Measurements from ENCODE around the gene NVL. TPM values are rescaled to one million over a fixed set of nuclear protein-coding genes. Genes with fewer than 3 reads are reported as not detected.

Gene NVL
- total RNA-seq, 2 donors from 2014 or later = 23.9 to 29.7 TPM

DNA sequence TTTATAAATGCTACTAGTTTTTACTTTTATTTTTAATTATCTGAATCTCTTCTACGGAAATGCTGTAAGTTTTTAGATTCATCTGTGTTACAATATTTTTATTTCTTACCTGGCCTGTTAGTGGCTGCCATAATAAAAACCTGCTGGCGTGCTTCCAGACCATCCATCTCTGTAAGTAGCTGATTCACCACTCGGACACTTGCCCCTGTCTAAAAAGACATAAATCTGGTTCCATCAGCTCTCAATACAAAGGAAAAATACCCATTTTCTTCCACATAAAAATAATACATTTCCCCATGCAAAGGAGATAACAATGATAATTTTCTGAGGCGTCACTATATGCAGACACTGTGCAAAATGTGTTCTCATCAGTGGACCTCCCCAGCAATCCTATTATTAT, 62.0 kb downstream of the NVL start:
- DNase-seq (ENCODE audit: low spot score) = no peak
- intact Hi-C loops (cut with DNase I) = no loop called here
- WGBS = 86% methylated on average over 4 of the region's 4 CpGs
- TF ChIP-seq POLR2AphosphoS5 (IDR thresholded peaks at IDR 0.05) (no peak), POLR2A (IDR thresholded peaks at IDR 0.05) (no peak)
- TF ChIP-seq, protein P1, sequence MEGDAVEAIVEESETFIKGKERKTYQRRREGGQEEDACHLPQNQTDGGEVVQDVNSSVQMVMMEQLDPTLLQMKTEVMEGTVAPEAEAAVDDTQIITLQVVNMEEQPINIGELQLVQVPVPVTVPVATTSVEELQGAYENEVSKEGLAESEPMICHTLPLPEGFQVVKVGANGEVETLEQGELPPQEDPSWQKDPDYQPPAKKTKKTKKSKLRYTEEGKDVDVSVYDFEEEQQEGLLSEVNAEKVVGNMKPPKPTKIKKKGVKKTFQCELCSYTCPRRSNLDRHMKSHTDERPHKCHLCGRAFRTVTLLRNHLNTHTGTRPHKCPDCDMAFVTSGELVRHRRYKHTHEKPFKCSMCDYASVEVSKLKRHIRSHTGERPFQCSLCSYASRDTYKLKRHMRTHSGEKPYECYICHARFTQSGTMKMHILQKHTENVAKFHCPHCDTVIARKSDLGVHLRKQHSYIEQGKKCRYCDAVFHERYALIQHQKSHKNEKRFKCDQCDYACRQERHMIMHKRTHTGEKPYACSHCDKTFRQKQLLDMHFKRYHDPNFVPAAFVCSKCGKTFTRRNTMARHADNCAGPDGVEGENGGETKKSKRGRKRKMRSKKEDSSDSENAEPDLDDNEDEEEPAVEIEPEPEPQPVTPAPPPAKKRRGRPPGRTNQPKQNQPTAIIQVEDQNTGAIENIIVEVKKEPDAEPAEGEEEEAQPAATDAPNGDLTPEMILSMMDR (IDR thresholded peaks at IDR 0.05) = no peak
- H3K4me3 ChIP-seq = no peak overlapping the region
- H3K36me3 ChIP-seq = no peaks in the 10 kb centered on the region
- H3K27ac ChIP-seq = no peak overlapping the region
- H3K27me3 ChIP-seq (replicated peaks; ENCODE audit: insufficient read depth) = no peaks in the 10 kb centered on the region
- peaks cover 3% of the 10 kb centered on the region for H3K4me1 ChIP-seq (replicated peaks)
- H3K9me3 ChIP-seq = no peaks in the 10 kb centered on the region

DNA sequence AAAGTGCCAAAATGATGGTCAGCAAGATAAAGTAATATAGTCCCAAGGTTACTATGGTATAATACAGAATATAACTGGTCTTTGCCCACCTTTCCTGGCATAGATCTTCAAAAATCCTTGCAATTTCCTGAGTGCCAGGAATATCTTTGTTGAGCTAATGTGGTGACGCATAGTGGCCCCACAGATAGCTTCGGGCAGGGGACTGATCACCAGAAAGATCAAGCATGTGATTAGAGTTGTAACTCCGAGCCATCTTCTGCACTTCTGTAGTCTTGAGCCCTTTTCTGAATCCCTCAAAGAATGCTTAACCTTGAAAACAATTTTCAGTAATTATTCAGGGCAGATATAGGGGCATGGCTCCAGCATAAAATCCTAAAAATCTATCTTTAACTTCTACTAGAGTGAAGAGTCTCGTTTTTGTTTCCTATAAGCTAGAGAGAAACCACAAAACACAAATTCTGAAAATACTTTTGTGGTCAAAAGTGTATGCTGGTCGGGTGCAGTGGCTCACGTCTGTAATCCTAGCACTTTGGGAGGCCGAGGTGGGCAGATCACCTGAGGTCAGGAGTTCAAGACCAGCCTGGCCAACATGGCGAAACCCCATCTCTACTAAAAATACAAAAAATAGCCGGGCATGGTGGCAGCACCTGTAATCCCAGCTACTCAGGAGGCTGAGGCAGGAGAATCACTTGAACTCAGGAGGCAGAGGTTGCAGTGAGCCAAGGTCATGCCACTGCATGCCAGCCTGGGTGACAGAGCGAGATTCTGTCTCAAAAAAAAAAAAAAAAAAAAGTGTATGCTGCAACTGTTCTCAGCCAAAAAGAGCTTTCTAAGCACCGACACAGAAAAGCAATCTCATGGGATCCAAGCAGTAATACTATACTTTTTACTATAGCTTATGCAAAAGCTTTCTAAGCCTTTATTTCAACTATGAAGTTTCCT, 62.8 kb downstream of the NVL start:
- Histone ChIP-seq H3K9me3 (no peaks in the 10 kb centered on the region), H3K4me1 (replicated peaks) (peaks cover 3% of the 10 kb centered on the region), H3K27ac (no peak overlapping the region), H3K27me3 (replicated peaks; ENCODE audit: insufficient read depth) (no peaks in the 10 kb centered on the region), H3K4me3 (no peak overlapping the region), H3K36me3 (no peaks in the 10 kb centered on the region)
- intact Hi-C loops (cut with DNase I) = no loop called here
- WGBS = 89% methylated on average over 11 of the region's 11 CpGs
- DNase-seq (ENCODE audit: low spot score) = no peak
- TF ChIP-seq POLR2AphosphoS5 (IDR thresholded peaks at IDR 0.05) (no peak), POLR2A (IDR thresholded peaks at IDR 0.05) (no peak)
- TF ChIP-seq, protein P1 (IDR thresholded peaks at IDR 0.05) = no peak

DNA sequence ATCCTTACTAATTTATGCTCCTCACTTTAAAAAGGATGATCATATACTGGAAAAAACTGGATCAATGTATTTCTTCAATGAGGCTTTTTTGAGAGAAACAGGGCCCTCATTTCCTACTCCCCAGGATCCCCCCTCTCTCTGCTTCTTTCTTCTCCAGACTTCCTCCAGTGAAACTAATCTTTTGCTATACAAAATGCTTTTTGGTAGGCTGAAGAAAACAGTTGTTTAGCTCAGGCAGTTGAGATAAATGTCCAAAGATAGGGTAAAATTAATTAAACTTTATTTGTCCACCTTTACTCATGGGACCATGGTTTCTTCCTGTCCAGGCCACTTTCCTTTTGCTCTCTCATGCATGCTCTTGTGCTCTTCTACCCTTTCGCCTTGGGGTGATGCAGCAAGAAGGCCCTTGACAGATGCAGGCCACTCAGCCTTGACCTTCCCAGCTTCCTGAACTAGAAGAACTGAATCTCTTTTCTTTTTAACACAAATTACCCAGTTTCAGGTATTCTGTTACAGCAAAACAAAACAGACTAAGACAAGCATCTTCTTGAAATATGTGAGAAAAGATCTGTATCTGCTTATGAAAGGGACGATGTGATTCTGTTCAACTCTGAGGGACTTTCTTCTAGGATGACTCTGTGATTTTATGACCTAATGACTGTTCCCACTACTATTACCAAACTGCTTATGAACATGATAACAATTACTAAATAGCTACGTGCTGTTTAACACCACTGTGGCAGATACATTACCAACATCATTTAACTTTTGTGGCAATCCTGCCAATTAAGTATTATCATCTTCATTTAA, 63.7 kb downstream of the NVL start:
- no peak overlapping the region for H3K27ac ChIP-seq
- intact Hi-C loops (cut with DNase I) = no loop called here
- no peaks in the 10 kb centered on the region for H3K36me3 ChIP-seq
- H3K4me3 ChIP-seq = no peak overlapping the region
- DNase-seq (ENCODE audit: low spot score) = no peak
- TF ChIP-seq POLR2A (IDR thresholded peaks at IDR 0.05) (no peak), POLR2AphosphoS5 (IDR thresholded peaks at IDR 0.05) (no peak)
- TF ChIP-seq, protein P1 (IDR thresholded peaks at IDR 0.05) = no peak
- H3K27me3 ChIP-seq (replicated peaks; ENCODE audit: insufficient read depth) = no peaks in the 10 kb centered on the region
- H3K4me1 ChIP-seq (replicated peaks) = peaks cover 3% of the 10 kb centered on the region
- H3K9me3 ChIP-seq = no peaks in the 10 kb centered on the region
- 54% methylated on average over 3 of the region's 3 CpGs for WGBS

DNA sequence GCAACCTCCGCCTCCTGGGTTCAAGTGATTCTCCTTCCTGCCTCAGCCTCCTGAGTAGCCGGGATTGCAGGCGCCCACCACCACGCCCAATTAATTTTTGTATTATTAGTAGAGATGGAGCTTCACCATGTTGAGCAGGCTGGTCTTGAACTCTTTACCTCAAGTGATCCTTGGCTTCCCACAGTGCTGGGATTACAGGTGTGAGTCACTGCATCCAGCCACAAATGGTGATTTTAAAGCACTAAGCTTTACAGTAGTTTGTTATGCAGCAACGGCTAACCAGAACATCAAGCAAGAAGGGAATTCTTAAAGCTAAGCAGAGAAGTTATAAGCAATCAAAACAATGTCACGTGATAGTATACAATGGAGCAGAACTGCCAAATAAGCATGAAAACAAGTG, 65.7 kb downstream of the NVL start:
- no peaks in the 10 kb centered on the region for H3K36me3 ChIP-seq
- WGBS = 82% methylated on average over 6 of the region's 6 CpGs
- no peak for DNase-seq (ENCODE audit: low spot score)
- no peaks in the 10 kb centered on the region for H3K9me3 ChIP-seq
- TF ChIP-seq POLR2A (IDR thresholded peaks at IDR 0.05) (no peak), POLR2AphosphoS5 (IDR thresholded peaks at IDR 0.05) (no peak)
- TF ChIP-seq, protein P1 (IDR thresholded peaks at IDR 0.05) = no peak
- H3K4me3 ChIP-seq = no peak overlapping the region
- no peaks in the 10 kb centered on the region for H3K27me3 ChIP-seq (replicated peaks; ENCODE audit: insufficient read depth)
- H3K4me1 ChIP-seq (replicated peaks) = peaks cover 3% of the 10 kb centered on the region
- H3K27ac ChIP-seq = no peak overlapping the region
- intact Hi-C loops (cut with DNase I) = no loop called here
